CD4-positive, alpha-beta T cell (primary cell): ENCODE results near the gene RRP1B. TPM values are rescaled to one million over a fixed set of nuclear protein-coding genes. Genes with fewer than 3 reads are reported as not detected.

Experiments used
- ATAC-seq: fragments of 200-7000 bp; cut with Tn5 transposase; one replicate; pipeline ENCODE4 v1.10.0; 2022; ENCODE audit warnings: mild to moderate bottlenecking; ENCODE audit not compliant: poor library complexity
- CTCF ChIA-PET: fragments of 350-600 bp; sonication (Branson Sonifier 250); formaldehyde crosslinking; loops from one replicate; lab custom pipeline; 2021; ENCODE audit warnings: antibody characterized with exemption, inconsistent platforms; lab: Charles Lee
- POLR2A ChIA-PET: fragments of 350-600 bp; sonication (Branson Sonifier 250); formaldehyde crosslinking; loops from one replicate; lab custom pipeline; 2021; ENCODE audit warnings: antibody characterized with exemption, inconsistent platforms; lab: Charles Lee
- DNase-seq, 14 experiments: peaks; one replicate each; pipeline ENCODE4 v3.0.0-alpha.2; 2013 to 2020; ENCODE audit warnings: mixed read lengths in 2 of 14
- H3K27ac ChIP-seq, 2 donors: one replicate each; pipeline versions ENCODE4 v1.5.1 to v1.7.0; 2013; ENCODE audit warnings: low read length in 2 of 2, low read depth in 1 of 2, mild to moderate bottlenecking in 1 of 2
- H3K27me3 ChIP-seq, 2 experiments: 1 replicate in 1 of 2; 2 replicates in 1 of 2; pipeline versions ENCODE4 v1.6.1 to v1.7.0; 2013; ENCODE audit warnings: low read length in 2 of 2, control low read depth in 1 of 2, mild to moderate bottlenecking in 1 of 2, moderate library complexity in 1 of 2; ENCODE audit not compliant: insufficient read depth in 2 of 2, control insufficient read depth in 1 of 2
- H3K36me3 ChIP-seq: one replicate; pipeline ENCODE4 v1.6.1; 2013; ENCODE audit warnings: low read length, control low read depth; ENCODE audit not compliant: insufficient read depth
- H3K4me1 ChIP-seq: one replicate; pipeline ENCODE4 v1.6.1; 2013; ENCODE audit warnings: low read length, control low read depth; ENCODE audit not compliant: insufficient read depth
- H3K4me3 ChIP-seq: one replicate; pipeline ENCODE4 v1.5.1; 2013; ENCODE audit warnings: mild to moderate bottlenecking, low read length, moderate library complexity
- H3K9me3 ChIP-seq, 2 experiments: 1 replicate in 1 of 2; 2 replicates in 1 of 2; pipeline versions ENCODE4 v1.6.1 to v1.7.0; 2013; ENCODE audit warnings: low read length in 2 of 2, mild to moderate bottlenecking in 2 of 2, control low read depth in 1 of 2, moderate library complexity in 1 of 2; ENCODE audit not compliant: control insufficient read depth in 1 of 2, insufficient read depth in 1 of 2
- H3K27ac Mint-ChIP-seq: one replicate; pipeline ENCODE4 v1.8.0; 2020; ENCODE audit warnings: mixed read lengths
- H3K27me3 Mint-ChIP-seq: one replicate; pipeline ENCODE4 v1.8.0; 2021; ENCODE audit warnings: mixed read lengths
- H3K36me3 Mint-ChIP-seq: one replicate; pipeline ENCODE4 v1.8.0; 2021; ENCODE audit warnings: low read depth, mixed read lengths
- H3K4me1 Mint-ChIP-seq: one replicate; pipeline ENCODE4 v1.8.0; 2021; ENCODE audit warnings: low read depth, mixed read lengths
- H3K4me3 Mint-ChIP-seq: one replicate; pipeline ENCODE4 v1.8.0; 2020; ENCODE audit warnings: mild to moderate bottlenecking, mixed read lengths
- H3K9me3 Mint-ChIP-seq: one replicate; pipeline ENCODE4 v1.8.0; 2020; ENCODE audit warnings: mixed read lengths
- intact Hi-C, 2 experiments: fragments of 100-400 bp; cut with DNase I in 1 of 2; cut with micrococcal nuclease in 1 of 2; formaldehyde crosslinking; loops; one replicate each; pipeline versions ENCODE4 v1.15.1 to v1.9.0; 2023 to 2025; cut with DNase I, micrococcal nuclease
- total RNA-seq, 174 experiments: library from RNA in 2 of 174; stranded (reverse) in 2 of 174; gene quantifications; one replicate each; pipeline ENCODE4 v1.2.3 and lab custom pipeline; 2021 to 2026
- TF ChIP-seq, protein P1 (sequence below): fragments of 200-600 bp; IDR thresholded peaks from one replicate; pipeline ENCODE4 v1.8.0; 2022; ENCODE audit warnings: antibody characterized with exemption, mild to moderate bottlenecking

RRP1B gene
- total RNA-seq, 2 experiments from 2014 or later: 18.6 to 19.2 TPM

- Histone ChIP-seq H3K36me3 (peaks cover 97% of the 10 kb centered on the region), H3K4me3 (no peak overlapping the region), H3K27ac (no peak overlapping the region), H3K4me1 (no peaks in the 10 kb centered on the region), H3K27me3 (no peaks in the 10 kb centered on the region), H3K9me3 (no peaks in the 10 kb centered on the region)
- Mint-ChIP-seq H3K4me1 (no peaks in the 10 kb centered on the region), H3K36me3 (peaks cover 87% of the 10 kb centered on the region), H3K4me3 (no peak overlapping the region), H3K9me3 (no peaks in the 10 kb centered on the region), H3K27me3 (no peaks in the 10 kb centered on the region), H3K27ac (no peak overlapping the region)
- no peak for DNase-seq
- POLR2A ChIA-PET: no interaction called here
- intact Hi-C loops: loop anchor here in 1 of 2 experiments (10.0 kb wide), 1 partner anchor 55 kb away; no protein-coding TSS in a partner anchor
- TF ChIP-seq, protein P1, sequence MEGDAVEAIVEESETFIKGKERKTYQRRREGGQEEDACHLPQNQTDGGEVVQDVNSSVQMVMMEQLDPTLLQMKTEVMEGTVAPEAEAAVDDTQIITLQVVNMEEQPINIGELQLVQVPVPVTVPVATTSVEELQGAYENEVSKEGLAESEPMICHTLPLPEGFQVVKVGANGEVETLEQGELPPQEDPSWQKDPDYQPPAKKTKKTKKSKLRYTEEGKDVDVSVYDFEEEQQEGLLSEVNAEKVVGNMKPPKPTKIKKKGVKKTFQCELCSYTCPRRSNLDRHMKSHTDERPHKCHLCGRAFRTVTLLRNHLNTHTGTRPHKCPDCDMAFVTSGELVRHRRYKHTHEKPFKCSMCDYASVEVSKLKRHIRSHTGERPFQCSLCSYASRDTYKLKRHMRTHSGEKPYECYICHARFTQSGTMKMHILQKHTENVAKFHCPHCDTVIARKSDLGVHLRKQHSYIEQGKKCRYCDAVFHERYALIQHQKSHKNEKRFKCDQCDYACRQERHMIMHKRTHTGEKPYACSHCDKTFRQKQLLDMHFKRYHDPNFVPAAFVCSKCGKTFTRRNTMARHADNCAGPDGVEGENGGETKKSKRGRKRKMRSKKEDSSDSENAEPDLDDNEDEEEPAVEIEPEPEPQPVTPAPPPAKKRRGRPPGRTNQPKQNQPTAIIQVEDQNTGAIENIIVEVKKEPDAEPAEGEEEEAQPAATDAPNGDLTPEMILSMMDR: no peak
- CTCF ChIA-PET: no interaction called here
- no peak for ATAC-seq
Observed at GRCh38 chr21:43689556-43690337, 30.4 kb downstream of the RRP1B start.

- POLR2A ChIA-PET: no interaction called here
- Mint-ChIP-seq H3K4me1 (no peaks in the 10 kb centered on the region), H3K27ac (no peak overlapping the region), H3K4me3 (no peak overlapping the region), H3K27me3 (no peaks in the 10 kb centered on the region), H3K9me3 (no peaks in the 10 kb centered on the region), H3K36me3 (peaks cover 87% of the 10 kb centered on the region)
- H3K4me3 ChIP-seq: no peak overlapping the region
- H3K4me1 ChIP-seq: no peaks in the 10 kb centered on the region
- H3K9me3 ChIP-seq: no peaks in the 10 kb centered on the region
- CTCF ChIA-PET: no interaction called here
- ATAC-seq (no peak), DNase-seq (no peak)
- no peak overlapping the region for H3K27ac ChIP-seq
- H3K27me3 ChIP-seq: no peaks in the 10 kb centered on the region
- TF ChIP-seq, protein P1: no peak
- intact Hi-C loops: no loop called here
- H3K36me3 ChIP-seq: peaks cover 97% of the 10 kb centered on the region
Observed at GRCh38 chr21:43690346-43690745, 31.0 kb downstream of the RRP1B start.

- H3K27me3 ChIP-seq: no peaks in the 10 kb centered on the region
- peaks cover 91% of the 10 kb centered on the region for H3K36me3 ChIP-seq
- no peak overlapping the region for H3K27ac ChIP-seq
- intact Hi-C loops: no loop called here
- Mint-ChIP-seq H3K27me3 (no peaks in the 10 kb centered on the region), H3K27ac (no peak overlapping the region), H3K4me3 (no peak overlapping the region), H3K36me3 (peaks cover 87% of the 10 kb centered on the region), H3K9me3 (no peaks in the 10 kb centered on the region), H3K4me1 (no peaks in the 10 kb centered on the region)
- POLR2A ChIA-PET: no interaction called here
- no peak overlapping the region for H3K4me3 ChIP-seq
- TF ChIP-seq, protein P1: no peak
- ATAC-seq (no peak), DNase-seq (no peak)
- H3K4me1 ChIP-seq: no peaks in the 10 kb centered on the region
- H3K9me3 ChIP-seq: no peaks in the 10 kb centered on the region
- CTCF ChIA-PET: no interaction called here
Observed at GRCh38 chr21:43691086-43691795, 31.9 kb downstream of the RRP1B start.
